Kasumi-1 (cell line): ENCODE results near the gene LIFR.

ENCODE experiments used
- DNase-seq, 2 experiments: peaks; one replicate each; lab custom pipeline; 2025; lab: John Stamatoyannopoulos, UW

The LIFR gene

DNA sequence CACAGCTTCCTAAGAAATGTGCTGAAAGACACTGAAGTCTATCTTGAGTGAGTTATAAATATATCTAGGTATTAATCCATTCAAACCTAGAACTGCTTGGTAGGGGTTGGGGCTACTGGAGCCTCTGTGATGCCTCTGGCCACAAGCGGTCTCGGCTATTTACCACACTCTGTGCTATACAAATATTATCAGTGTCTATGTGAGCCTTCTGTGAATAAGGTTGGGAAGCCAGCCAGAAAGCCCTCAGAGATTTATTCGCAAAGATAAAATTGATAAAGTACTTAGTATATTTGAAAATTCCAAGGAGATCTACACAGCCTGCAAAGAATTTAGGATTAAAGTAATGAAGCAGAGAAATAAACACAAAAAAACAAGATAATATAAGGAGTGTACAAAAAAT is 41.4 kb downstream of the LIFR start:
- DNase-seq = no peak

DNA sequence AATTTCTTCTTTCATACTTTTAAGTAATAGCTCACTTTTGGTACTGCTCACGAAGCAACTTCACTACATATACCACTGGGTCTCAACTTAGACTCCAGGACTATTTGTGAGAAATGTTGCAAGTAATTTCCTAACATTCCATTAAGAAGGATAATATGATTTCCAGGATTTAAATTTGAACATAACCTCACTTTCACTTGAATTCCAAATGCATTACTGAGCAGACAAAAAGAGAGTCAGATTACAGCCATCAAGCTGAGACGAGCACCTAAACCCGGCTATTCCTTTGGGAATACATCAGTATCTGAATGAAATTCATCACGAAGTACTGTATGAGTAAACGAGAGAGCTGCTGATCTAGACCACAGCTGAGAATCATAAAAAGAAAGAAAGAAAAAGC is 47.3 kb downstream of the LIFR start:
- DNase-seq = no peak

DNA sequence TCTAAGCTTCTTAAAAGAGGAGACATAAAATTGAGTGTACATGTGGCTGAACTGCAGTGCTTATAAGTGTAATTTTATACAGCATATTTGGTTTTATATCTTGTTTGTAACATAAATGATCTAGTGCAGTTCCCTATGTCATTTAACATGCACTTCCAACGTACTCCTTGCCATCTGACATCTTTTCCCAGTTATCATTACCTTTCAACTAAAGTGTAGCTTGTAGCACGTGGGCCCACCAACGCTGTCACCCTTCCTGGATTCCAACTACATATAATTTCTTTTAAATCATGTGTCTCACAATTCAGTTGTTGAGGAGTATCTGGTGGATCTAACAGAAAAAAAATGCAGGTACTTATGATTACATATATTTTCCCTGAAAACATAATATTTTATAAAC is 50.1 kb downstream of the LIFR start:
- DNase-seq = no peak

GRCh38 chr5:38500573-38501260 is 55.7 kb downstream of the LIFR start:
- DNase-seq = no peak

GRCh38 chr5:38497946-38498345 is 58.5 kb downstream of the LIFR start:
- DNase-seq = no peak

DNA sequence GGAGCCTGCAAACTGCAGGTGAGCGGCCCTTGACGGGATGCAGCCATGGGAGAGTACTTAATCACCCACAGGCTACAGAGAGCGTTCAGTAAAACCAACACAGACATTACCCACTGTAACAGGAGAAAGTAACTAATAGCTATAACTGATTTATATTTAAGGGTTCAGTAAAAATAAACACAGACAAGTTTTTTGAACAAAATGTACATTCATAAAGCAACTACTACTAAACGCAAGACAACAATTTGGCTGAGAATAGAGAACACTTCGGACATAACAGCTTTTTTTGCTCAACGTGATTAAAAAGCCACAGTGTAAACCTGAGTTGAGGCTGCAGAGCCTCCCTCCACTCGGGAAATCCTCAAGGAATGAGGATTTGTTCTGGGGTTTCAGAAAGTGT is 61.7 kb downstream of the LIFR start:
- no peak for DNase-seq

GRCh38 chr5:38494175-38494574 is 62.3 kb downstream of the LIFR start:
- DNase-seq = no peak

DNA sequence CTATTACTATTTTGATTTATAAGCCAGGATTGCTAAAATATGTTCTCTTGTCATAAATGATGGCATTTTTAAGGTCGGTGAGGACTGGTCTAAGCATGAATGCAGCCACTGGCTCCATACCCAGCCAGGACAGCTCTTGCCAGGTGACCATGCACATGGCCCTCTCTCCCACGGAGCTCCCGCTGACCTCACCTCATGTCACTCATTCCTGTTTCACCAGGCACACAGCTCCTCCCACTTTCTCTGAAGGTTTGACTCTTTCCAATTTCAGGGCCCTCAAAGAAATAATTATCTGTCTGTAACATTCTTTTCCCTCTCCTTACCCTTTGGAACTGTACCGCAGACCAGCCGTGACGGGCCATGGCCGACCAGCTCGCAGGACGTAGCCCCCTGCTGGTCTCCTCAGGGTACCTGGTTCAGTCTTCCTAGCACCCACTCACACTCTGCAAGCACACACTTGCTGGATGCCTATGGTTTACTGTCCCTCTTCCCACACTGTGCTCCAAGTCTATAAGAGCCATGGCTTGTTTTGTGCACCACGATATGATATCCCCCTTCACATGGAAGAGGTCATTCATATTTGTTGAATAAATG is 72.5 kb downstream of the LIFR start:
- DNase-seq = no peak

DNA sequence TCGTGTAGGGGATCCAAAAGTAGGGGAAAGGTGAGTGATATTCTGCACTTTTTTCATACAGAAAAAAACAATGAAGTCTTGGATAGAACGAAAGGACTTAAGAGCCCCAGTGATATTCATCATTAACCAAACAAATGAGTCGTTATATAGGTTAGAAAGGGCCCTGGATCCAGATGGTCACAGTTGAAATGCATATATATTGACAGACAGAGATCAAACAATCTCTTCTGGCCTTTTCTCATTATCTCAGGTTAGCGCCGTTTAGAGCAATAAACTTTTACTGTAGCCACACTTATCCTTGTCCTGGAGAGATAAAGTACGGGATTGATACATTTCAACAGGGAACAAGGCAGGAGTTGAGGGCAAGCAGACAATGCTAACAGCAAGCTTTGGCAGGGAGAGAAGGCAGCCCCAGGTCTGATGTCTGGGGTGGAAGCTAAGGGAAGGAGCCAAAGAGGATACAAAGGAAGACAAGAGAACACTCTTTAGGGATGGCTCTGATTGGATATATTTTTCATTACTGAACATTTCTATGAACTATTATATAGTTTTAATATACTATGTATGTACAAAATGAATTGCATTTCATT is 77.0 kb downstream of the LIFR start:
- no peak for DNase-seq

- DNase-seq = no peak
Observed at GRCh38 chr5:38478878-38479277, 77.6 kb downstream of the LIFR start.

GRCh38 chr5:38478166-38478565 is 78.3 kb downstream of the LIFR start:
- DNase-seq = no peak

GRCh38 chr5:38473008-38473407 is 83.4 kb downstream of the LIFR start:
- DNase-seq = no peak

DNA sequence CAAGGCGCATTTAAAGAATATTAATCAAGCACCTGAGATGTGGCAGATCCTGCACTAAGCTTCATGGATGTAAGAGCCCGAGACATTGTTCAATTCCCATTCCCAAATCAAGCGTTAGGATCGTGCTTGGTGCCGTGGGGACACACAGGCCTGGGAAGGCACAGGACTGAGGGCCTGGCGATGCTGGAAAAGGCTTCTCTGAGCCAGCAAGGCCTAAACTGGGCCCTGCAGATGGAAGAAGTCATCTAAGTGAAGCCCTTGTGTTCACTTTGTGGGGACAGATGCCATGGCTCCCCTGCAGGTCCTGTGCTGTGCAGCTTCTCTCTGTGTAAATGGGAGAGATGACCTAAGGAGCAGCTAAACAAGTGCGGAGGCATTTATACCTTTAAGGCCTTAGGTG is 83.9 kb downstream of the LIFR start:
- DNase-seq = no peak

GRCh38 chr5:38471709-38472108 is 84.7 kb downstream of the LIFR start:
- no peak for DNase-seq

DNA sequence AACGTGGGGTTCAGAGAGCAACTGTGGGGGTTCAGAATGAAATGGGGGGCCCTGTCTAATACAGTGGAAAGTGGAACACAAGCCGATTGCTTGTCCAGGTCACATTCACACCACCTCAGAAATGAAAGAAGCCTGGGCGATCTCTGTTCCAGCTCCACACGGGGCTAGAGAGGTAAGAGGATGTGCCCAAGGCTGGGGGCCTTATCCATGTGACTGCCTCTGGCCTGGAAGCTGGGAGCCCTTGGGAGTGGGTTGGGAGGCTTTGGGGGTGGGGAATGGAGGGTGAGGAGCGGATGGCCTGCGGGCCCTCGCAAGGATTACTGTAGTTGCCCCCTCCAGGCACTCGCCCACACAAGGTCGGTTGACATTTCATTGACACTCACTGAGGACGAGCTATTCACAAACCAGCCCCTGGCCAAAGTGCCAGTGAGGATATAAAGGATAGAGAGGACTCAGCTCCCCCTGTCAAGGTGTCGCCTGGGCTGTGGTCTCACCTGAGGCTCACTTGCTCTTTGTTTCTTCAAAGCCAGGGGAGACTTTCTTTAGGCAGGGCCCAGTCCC is 86.7 kb downstream of the LIFR start:
- DNase-seq = no peak

DNA sequence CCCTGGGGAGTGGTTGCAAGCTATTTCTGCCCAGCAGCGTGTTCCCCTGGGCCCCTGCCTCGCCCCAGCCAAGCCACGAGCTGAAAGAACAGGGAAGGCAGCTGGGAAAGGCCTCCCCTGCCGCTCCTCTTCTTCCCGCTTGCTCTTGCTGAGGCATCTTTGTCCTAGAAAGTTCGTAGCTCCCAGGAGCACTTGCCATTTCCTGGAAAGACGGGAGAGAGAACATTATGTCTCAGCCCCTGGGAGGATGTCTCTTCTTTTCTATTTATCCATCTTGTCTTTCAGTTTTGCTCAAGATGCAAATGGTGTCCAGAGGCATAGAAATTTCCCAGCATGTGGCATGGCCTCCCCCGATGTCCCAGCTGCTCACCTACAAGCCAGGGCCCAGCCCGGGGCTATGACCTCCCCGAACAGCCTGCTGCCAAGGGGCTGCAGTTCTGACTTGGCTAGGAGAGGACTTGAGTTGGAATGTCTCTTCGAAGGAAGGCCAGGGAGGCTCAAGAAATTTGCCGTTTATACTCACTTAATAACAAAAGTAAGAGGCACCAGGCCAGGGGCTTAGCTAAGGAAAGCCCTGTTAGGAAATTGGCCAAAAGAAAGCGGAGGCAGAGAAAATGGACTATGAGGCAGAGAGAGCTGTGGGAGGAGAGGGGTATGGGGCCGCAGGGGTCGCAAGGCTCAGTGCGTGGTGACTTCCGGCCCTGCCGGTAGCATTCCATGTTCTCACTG is 87.3 kb downstream of the LIFR start:
- no peak for DNase-seq

- DNase-seq = no peak
Observed at GRCh38 chr5:38468202-38468673, 88.2 kb downstream of the LIFR start.

- no peak for DNase-seq
Observed at GRCh38 chr5:38467353-38468040, 88.9 kb downstream of the LIFR start.

- DNase-seq = no peak
Observed at GRCh38 chr5:38466424-38467189, 89.8 kb downstream of the LIFR start.

DNA sequence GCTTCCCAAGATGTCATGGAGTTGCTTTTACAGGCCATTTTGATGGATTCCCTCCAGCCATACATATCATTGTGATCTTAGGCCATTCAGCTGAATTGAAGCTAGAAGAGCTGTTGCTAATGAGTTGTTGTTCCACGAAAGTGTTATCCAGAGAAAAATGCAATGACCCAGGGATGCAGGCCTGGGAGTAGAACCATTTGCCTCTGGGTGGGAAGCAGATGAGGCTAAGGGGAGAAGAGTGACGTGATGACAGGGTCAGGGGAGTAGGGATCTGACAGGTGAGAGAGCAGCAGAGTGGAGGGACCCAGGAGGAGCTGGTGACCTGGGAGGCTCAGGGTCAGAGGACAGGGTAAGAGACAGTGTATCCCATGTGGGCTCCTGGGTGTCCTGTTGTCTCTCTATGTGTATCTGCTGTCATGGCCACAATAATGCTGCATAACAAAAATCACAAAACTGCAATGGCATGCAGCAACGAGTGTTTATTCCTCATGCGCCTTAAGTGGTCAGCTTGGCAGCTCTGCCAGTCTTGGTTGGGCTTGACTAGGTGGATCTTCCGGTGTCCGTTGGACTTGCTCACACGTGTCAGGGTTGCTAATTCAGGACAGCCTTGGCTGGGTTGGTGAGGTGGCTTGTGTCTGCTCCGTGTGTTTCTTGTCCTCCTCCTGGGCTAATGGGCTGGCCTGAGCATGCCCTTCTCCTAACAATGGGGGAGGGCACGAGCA is 90.6 kb downstream of the LIFR start:
- DNase-seq = no peak

DNA sequence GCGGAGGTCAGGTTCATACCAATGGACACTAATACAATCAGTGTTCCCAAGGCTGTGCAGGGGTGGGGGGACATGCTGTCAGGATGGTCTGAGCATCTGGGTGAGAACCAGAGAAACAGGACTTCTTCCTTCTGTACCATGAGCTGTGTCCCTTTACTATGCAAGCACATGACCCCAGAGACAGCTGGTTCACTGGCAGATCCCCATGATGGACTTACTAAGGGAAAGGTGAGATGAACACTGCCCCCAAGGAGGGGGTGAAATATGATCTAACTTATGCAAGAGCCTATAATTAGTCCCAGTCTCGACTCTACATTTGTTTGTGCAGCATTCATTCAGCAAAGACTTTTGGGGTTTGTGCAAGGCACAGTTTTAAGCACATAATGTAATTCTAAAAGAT is 91.4 kb downstream of the LIFR start:
- DNase-seq = no peak
